ENCODE results near the gene JAKMIP2. TPM values are rescaled to one million over a fixed set of nuclear protein-coding genes. Genes with fewer than 3 reads are reported as not detected.

JAKMIP2 gene
- total and polyA plus RNA-seq, 5 donors from 2014 or later: 0.26 to 5.0 (median 2.4) TPM

DNA sequence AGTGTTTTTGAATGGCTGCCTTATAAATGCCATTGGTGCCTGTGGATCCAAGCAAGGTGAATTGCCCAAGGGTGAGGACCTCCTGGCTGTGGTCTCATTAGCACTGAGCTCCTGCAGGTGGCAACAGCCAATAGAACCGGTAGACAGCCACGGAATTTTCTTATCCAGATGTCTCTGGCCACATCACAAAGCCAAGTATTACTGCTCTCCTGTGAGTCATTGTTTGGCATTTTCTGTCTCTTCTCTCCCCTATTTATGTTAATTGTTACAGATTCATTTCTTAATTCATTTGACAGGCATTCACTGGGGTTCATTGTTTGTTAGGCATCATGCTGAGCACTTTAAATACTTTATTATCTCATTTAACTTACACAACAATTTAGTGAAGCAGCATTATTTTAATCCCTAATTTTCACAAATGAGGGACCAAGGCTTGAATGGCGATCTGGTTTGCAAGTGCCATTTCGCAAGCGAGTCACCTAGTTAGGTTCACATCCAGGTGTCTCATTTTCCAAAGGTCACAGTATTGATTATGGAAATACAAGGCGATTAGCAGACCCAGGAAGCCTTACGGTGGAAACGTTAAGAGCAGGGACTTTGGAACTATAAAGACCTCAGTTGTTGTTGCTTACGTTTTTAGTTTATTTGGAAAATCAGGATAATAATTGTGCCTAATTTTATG is 214.5 kb downstream of the JAKMIP2 start:
- ATAC-seq (ENCODE audit: low read depth in 2 of 2) (no peak), DNase-seq (no peak)
- no peaks in the 10 kb centered on the region for H3K4me1 Mint-ChIP-seq
- H3K36me3 Mint-ChIP-seq: no peaks in the 10 kb centered on the region
- H3K9me3 Mint-ChIP-seq: peaks cover 0 to 3% (median 1%) of the 10 kb centered on the region in 7 donors
- Histone ChIP-seq H3K4me1 (ENCODE audit: control insufficient read depth, insufficient read depth, low read length, poor library complexity, severe bottlenecking) (no peaks in the 10 kb centered on the region), H3K36me3 (ENCODE audit: control insufficient read depth, insufficient read depth, low read length) (no peaks in the 10 kb centered on the region), H3K27me3 (ENCODE audit: control insufficient read depth, insufficient read depth, low read length) (no peaks in the 10 kb centered on the region), H3K4me3 (ENCODE audit: low read depth, low read length) (no peak overlapping the region), H3K9me3 (ENCODE audit: control insufficient read depth in 2 of 2, low read length in 2 of 2) (no peaks in the 10 kb centered on the region), H3K27ac (ENCODE audit: insufficient read depth, low read length, poor library complexity, severe bottlenecking) (no peak overlapping the region)
- H3K27me3 Mint-ChIP-seq: no peaks in the 10 kb centered on the region
- no peak overlapping the region for H3K27ac Mint-ChIP-seq
- no peak overlapping the region for H3K4me3 Mint-ChIP-seq

DNA sequence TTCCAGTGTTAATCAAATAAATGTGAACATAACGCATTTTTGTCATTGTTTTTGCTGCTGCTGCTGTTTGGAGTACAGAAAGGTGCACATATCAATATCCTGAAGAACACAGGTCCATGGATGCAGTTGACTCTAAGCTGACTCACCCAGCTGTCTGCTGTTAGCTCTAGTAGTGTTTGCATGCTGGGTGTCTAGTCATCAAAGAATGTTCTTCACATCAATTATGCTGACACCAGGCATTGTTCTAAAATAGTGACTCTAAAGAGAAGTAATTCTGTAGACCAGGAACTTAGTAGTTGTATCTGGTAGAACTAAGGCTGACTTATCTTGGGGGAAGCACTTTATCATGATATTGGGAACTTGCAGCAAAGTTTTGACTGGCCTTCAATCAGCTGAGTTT is 217.0 kb downstream of the JAKMIP2 start:
- no peak overlapping the region for H3K27ac Mint-ChIP-seq
- no peaks in the 10 kb centered on the region for H3K27me3 ChIP-seq (ENCODE audit: control insufficient read depth, insufficient read depth, low read length)
- no peaks in the 10 kb centered on the region for H3K9me3 ChIP-seq (ENCODE audit: control insufficient read depth in 2 of 2, low read length in 2 of 2)
- no peaks in the 10 kb centered on the region for H3K4me1 ChIP-seq (ENCODE audit: control insufficient read depth, insufficient read depth, low read length, poor library complexity, severe bottlenecking)
- no peaks in the 10 kb centered on the region for H3K4me1 Mint-ChIP-seq
- H3K4me3 ChIP-seq (ENCODE audit: low read depth, low read length): no peak overlapping the region
- no peaks in the 10 kb centered on the region for H3K36me3 ChIP-seq (ENCODE audit: control insufficient read depth, insufficient read depth, low read length)
- H3K27ac ChIP-seq (ENCODE audit: insufficient read depth, low read length, poor library complexity, severe bottlenecking): no peak overlapping the region
- no peaks in the 10 kb centered on the region for H3K27me3 Mint-ChIP-seq
- no peak for ATAC-seq (ENCODE audit: low read depth in 2 of 2)
- DNase-seq: no peak
- peaks cover 0 to 3% (median 1%) of the 10 kb centered on the region in 7 donors for H3K9me3 Mint-ChIP-seq
- no peaks in the 10 kb centered on the region for H3K36me3 Mint-ChIP-seq
- no peak overlapping the region for H3K4me3 Mint-ChIP-seq

- H3K4me3 Mint-ChIP-seq: no peak overlapping the region
- H3K4me1 Mint-ChIP-seq: no peaks in the 10 kb centered on the region
- H3K36me3 Mint-ChIP-seq: no peaks in the 10 kb centered on the region
- no peak overlapping the region for H3K27ac Mint-ChIP-seq
- peaks cover 0 to 3% (median 0%) of the 10 kb centered on the region in 7 donors for H3K9me3 Mint-ChIP-seq
- Histone ChIP-seq H3K4me3 (ENCODE audit: low read depth, low read length) (no peak overlapping the region), H3K36me3 (ENCODE audit: control insufficient read depth, insufficient read depth, low read length) (no peaks in the 10 kb centered on the region), H3K4me1 (ENCODE audit: control insufficient read depth, insufficient read depth, low read length, poor library complexity, severe bottlenecking) (no peaks in the 10 kb centered on the region), H3K27ac (ENCODE audit: insufficient read depth, low read length, poor library complexity, severe bottlenecking) (no peak overlapping the region), H3K27me3 (ENCODE audit: control insufficient read depth, insufficient read depth, low read length) (no peaks in the 10 kb centered on the region), H3K9me3 (ENCODE audit: control insufficient read depth in 2 of 2, low read length in 2 of 2) (no peaks in the 10 kb centered on the region)
- DNase-seq: no peak
- no peaks in the 10 kb centered on the region for H3K27me3 Mint-ChIP-seq
- no peak for ATAC-seq (ENCODE audit: low read depth in 2 of 2)
These were observed 218.4 kb downstream of the JAKMIP2 start for GRCh38 chr5:147564124-147564486.

DNA sequence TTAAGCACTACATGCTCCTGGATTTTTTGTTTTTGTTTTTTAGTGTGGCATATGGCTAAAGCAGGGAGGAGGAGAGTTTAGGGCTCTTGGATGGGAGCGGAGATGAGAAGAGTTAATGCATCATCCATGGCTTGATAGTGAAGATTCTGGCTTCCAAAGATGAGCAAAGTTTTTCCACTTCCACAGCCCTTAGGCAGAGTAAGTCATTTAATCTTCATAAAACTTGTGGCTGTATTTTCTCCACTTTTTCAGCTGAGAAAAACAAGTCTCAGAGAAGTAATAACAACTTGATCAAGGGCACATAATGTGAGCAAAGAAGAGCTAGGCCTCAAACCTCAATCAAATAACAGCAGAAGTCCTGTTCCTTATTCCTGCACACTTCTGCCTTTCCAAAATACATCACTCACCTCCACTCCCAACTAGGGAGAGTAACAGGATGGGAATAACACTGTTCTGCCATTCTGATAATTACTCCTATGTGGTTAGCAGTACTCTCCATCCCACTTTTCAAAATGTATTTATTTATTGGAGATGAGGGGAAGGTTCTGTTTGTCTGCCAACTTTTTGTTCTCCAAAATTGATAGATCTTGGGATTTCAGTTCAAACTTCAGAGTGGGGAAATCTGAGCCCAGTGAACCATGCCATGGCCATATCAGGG is 218.9 kb downstream of the JAKMIP2 start:
- Mint-ChIP-seq H3K9me3 (peaks cover 0 to 3% (median 0%) of the 10 kb centered on the region in 7 donors), H3K4me3 (no peak overlapping the region), H3K27ac (peak overlapping the region in 1 of 3 donors; percentile 50), H3K36me3 (no peaks in the 10 kb centered on the region), H3K27me3 (no peaks in the 10 kb centered on the region), H3K4me1 (no peaks in the 10 kb centered on the region)
- no peak for ATAC-seq (ENCODE audit: low read depth in 2 of 2)
- Histone ChIP-seq H3K4me1 (ENCODE audit: control insufficient read depth, insufficient read depth, low read length, poor library complexity, severe bottlenecking) (no peaks in the 10 kb centered on the region), H3K27ac (ENCODE audit: insufficient read depth, low read length, poor library complexity, severe bottlenecking) (no peak overlapping the region), H3K36me3 (ENCODE audit: control insufficient read depth, insufficient read depth, low read length) (no peaks in the 10 kb centered on the region), H3K27me3 (ENCODE audit: control insufficient read depth, insufficient read depth, low read length) (no peaks in the 10 kb centered on the region), H3K4me3 (ENCODE audit: low read depth, low read length) (no peak overlapping the region), H3K9me3 (ENCODE audit: control insufficient read depth in 2 of 2, low read length in 2 of 2) (no peaks in the 10 kb centered on the region)
- no peak for DNase-seq

DNA sequence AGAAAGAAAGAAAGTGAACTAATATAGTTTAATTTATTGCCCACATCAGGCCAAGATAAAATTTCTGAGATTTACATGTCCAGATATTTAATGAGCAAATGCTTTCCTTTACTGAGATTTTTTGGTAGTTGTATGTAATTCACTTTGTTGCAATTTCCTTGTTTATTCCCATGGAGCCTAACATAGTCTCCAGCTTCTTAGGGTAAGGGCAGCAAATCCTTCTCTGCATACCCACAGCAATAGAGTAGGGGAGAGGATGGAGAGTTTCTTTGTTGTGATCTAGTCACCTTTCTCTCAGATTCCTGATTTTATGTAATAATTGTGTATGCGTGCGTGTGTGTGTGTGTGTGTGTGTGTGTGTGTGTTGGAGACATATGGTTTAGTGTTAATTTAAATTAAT is 221.1 kb downstream of the JAKMIP2 start:
- Mint-ChIP-seq H3K9me3 (peaks cover 0 to 3% (median 0%) of the 10 kb centered on the region in 7 donors), H3K27me3 (no peaks in the 10 kb centered on the region), H3K36me3 (no peaks in the 10 kb centered on the region), H3K4me1 (no peaks in the 10 kb centered on the region), H3K4me3 (no peak overlapping the region), H3K27ac (no peak overlapping the region)
- no peak for DNase-seq
- H3K27me3 ChIP-seq (ENCODE audit: control insufficient read depth, insufficient read depth, low read length): no peaks in the 10 kb centered on the region
- H3K36me3 ChIP-seq (ENCODE audit: control insufficient read depth, insufficient read depth, low read length): no peaks in the 10 kb centered on the region
- H3K27ac ChIP-seq (ENCODE audit: insufficient read depth, low read length, poor library complexity, severe bottlenecking): no peak overlapping the region
- no peaks in the 10 kb centered on the region for H3K9me3 ChIP-seq (ENCODE audit: control insufficient read depth in 2 of 2, low read length in 2 of 2)
- no peaks in the 10 kb centered on the region for H3K4me1 ChIP-seq (ENCODE audit: control insufficient read depth, insufficient read depth, low read length, poor library complexity, severe bottlenecking)
- no peak for ATAC-seq (ENCODE audit: low read depth in 2 of 2)
- no peak overlapping the region for H3K4me3 ChIP-seq (ENCODE audit: low read depth, low read length)

DNA sequence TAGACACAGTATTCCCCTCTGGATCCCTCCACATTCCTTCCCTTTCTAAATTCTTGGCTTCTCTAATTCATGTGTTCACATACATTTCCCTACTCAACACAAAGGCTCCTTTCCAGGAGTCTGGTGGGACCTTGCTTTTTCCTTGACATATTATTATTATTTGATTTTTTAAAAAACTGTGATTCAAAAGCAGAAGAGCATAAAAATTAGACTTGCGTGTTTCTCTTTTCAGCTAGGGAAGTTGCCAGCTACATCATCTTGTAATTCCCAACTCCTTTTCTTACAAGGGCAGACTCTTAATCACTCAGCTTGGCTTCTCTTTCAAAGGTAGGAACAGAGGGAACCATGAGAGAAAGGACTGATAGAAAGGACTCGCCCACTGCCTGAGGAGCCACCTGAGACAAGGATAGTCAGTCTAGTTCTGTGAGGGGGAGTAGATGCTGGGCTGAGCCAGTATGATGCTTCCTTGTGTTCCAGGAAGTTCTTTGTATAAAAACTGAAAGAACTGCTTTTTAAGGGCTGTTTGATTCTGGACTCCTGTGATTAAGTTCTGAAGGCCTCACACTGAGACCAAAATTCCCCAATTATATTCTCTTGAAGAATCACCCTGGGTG is 221.7 kb downstream of the JAKMIP2 start:
- no peak overlapping the region for H3K4me3 Mint-ChIP-seq
- no peak overlapping the region for H3K27ac Mint-ChIP-seq
- no peaks in the 10 kb centered on the region for H3K4me1 Mint-ChIP-seq
- Histone ChIP-seq H3K27me3 (ENCODE audit: control insufficient read depth, insufficient read depth, low read length) (no peaks in the 10 kb centered on the region), H3K4me3 (ENCODE audit: low read depth, low read length) (no peak overlapping the region), H3K36me3 (ENCODE audit: control insufficient read depth, insufficient read depth, low read length) (no peaks in the 10 kb centered on the region), H3K9me3 (ENCODE audit: control insufficient read depth in 2 of 2, low read length in 2 of 2) (no peaks in the 10 kb centered on the region), H3K27ac (ENCODE audit: insufficient read depth, low read length, poor library complexity, severe bottlenecking) (no peak overlapping the region), H3K4me1 (ENCODE audit: control insufficient read depth, insufficient read depth, low read length, poor library complexity, severe bottlenecking) (no peaks in the 10 kb centered on the region)
- no peaks in the 10 kb centered on the region for H3K36me3 Mint-ChIP-seq
- no peak for DNase-seq
- no peaks in the 10 kb centered on the region for H3K27me3 Mint-ChIP-seq
- no peak for ATAC-seq (ENCODE audit: low read depth in 2 of 2)
- peaks cover 0 to 2% (median 0%) of the 10 kb centered on the region in 7 donors for H3K9me3 Mint-ChIP-seq

DNA sequence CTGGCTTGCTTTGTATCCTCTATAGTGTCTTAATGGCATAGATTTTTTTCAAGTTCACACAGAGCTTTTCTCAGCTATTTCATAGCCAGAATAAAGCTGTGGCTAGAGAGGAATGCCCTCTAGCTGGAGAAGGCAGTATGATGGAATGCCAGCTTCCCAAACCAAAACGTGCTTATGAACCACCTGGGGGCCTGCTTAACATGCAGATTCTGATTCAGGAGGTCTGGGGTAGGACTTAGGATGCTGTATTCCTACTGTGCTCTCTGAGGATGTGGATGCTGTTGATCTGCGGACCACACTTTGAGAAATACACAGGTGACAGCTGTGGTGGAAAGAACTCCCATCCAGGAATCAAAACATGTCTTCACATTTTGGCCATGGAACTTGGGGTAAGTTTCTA is 222.8 kb downstream of the JAKMIP2 start:
- no peak overlapping the region for H3K27ac Mint-ChIP-seq
- DNase-seq (no peak), ATAC-seq (ENCODE audit: low read depth in 2 of 2) (no peak)
- H3K4me3 ChIP-seq (ENCODE audit: low read depth, low read length): no peak overlapping the region
- H3K27me3 ChIP-seq (ENCODE audit: control insufficient read depth, insufficient read depth, low read length): no peaks in the 10 kb centered on the region
- H3K9me3 ChIP-seq (ENCODE audit: control insufficient read depth in 2 of 2, low read length in 2 of 2): no peaks in the 10 kb centered on the region
- H3K4me1 Mint-ChIP-seq: no peaks in the 10 kb centered on the region
- no peaks in the 10 kb centered on the region for H3K36me3 Mint-ChIP-seq
- H3K4me3 Mint-ChIP-seq: no peak overlapping the region
- no peaks in the 10 kb centered on the region for H3K4me1 ChIP-seq (ENCODE audit: control insufficient read depth, insufficient read depth, low read length, poor library complexity, severe bottlenecking)
- H3K9me3 Mint-ChIP-seq: peaks cover 0 to 1% (median 0%) of the 10 kb centered on the region in 7 donors
- H3K27me3 Mint-ChIP-seq: no peaks in the 10 kb centered on the region
- no peaks in the 10 kb centered on the region for H3K36me3 ChIP-seq (ENCODE audit: control insufficient read depth, insufficient read depth, low read length)
- no peak overlapping the region for H3K27ac ChIP-seq (ENCODE audit: insufficient read depth, low read length, poor library complexity, severe bottlenecking)
